G401 (cell line): ENCODE data around the gene HNRNPUL1. TPM values are rescaled to one million over a fixed set of nuclear protein-coding genes. Genes with fewer than 3 reads are reported as not detected.

Experiments
- DNase-seq: peaks from one replicate; pipeline ENCODE4 v3.0.0-alpha.2; 2015; ENCODE audit warnings: low spot score
- in situ Hi-C: cut with HindIII; loops from 2 replicates; pipeline ENCODE4 v1.10.0; 2016; ENCODE audit warnings: low sequenced_read_pairs, mixed read lengths
- total RNA-seq: library from RNA; depleted of rRNA; stranded (reverse); fragments of >200 nt; shearing (Covaris generic); gene quantifications from 2 replicates; pipeline ENCODE4 v1.2.3, GENCODE V29; 2014

HNRNPUL1 gene
- total RNA-seq, 1 experiment from 2014 or later, result 116 TPM

GRCh38 chr19:41232686-41233085, 31.5 kb upstream of the HNRNPUL1 start:
- in situ Hi-C loops, result no loop called here
- DNase-seq, result no peak

- DNase-seq, result no peak
- in situ Hi-C loops, result no loop called here
Observed at GRCh38 chr19:41233748-41234240, 30.4 kb upstream of the HNRNPUL1 start.

GRCh38 chr19:41234512-41235168, 29.5 kb upstream of the HNRNPUL1 start:
- no peak for DNase-seq
- in situ Hi-C loops, result no loop called here

GRCh38 chr19:41235480-41235879, 28.7 kb upstream of the HNRNPUL1 start:
- in situ Hi-C loops, result no loop called here
- DNase-seq, result no peak

GRCh38 chr19:41238244-41238643, 25.9 kb upstream of the HNRNPUL1 start:
- no peak for DNase-seq
- in situ Hi-C loops, result no loop called here

GRCh38 chr19:41239363-41239762, 24.8 kb upstream of the HNRNPUL1 start:
- in situ Hi-C loops, result no loop called here

GRCh38 chr19:41239961-41240574, 24.1 kb upstream of the HNRNPUL1 start:
- in situ Hi-C loops, result no loop called here

More at GRCh38 chr19:41239363-41239762, 24.8 kb upstream of the HNRNPUL1 start:
- no peak for DNase-seq

GRCh38 chr19:41241859-41242258, 22.3 kb upstream of the HNRNPUL1 start:
- in situ Hi-C loops, result no loop called here
- DNase-seq, result no peak

More at GRCh38 chr19:41239961-41240574, 24.1 kb upstream of the HNRNPUL1 start:
- no peak for DNase-seq

- in situ Hi-C loops, result no loop called here
- no peak for DNase-seq
Observed at GRCh38 chr19:41244117-41244516, 20.1 kb upstream of the HNRNPUL1 start.

GRCh38 chr19:41245843-41246242, 18.3 kb upstream of the HNRNPUL1 start:
- in situ Hi-C loops, result no loop called here
- no peak for DNase-seq

GRCh38 chr19:41248895-41249294, 15.3 kb upstream of the HNRNPUL1 start:
- DNase-seq, result no peak
- in situ Hi-C loops, result no loop called here

- no peak for DNase-seq
- in situ Hi-C loops, result no loop called here
Observed at GRCh38 chr19:41249707-41250423, 14.3 kb upstream of the HNRNPUL1 start.

- DNase-seq, result no peak
- in situ Hi-C loops, result no loop called here
Observed at GRCh38 chr19:41253660-41254059, 10.5 kb upstream of the HNRNPUL1 start.

GRCh38 chr19:41255171-41255570, 9.0 kb upstream of the HNRNPUL1 start:
- in situ Hi-C loops, result no loop called here
- DNase-seq, result no peak

GRCh38 chr19:41261474-41262190, 2.5 kb upstream of the HNRNPUL1 start:
- DNase-seq, result no peak

GRCh38 chr19:41263042-41263849, 926 bp upstream of the HNRNPUL1 start:
- no peak for DNase-seq
- in situ Hi-C loops, result no loop called here

More at GRCh38 chr19:41261474-41262190, 2.5 kb upstream of the HNRNPUL1 start:
- in situ Hi-C loops, result no loop called here

GRCh38 chr19:41264581-41265394, 616 bp downstream of the HNRNPUL1 start:
- peak; percentile 23 for DNase-seq
- in situ Hi-C loops, result no loop called here
